GM18502 (cell line): ENCODE measurements around the gene DAPK2.
"Not testable (repeated sequence)": the region's sequence is repeated elsewhere in the genome, so short reads cannot be mapped to it uniquely, and the experiment has no call there.

Experiments
- ATAC-seq: cut with Tn5 transposase; IDR thresholded peaks from one replicate; pipeline ENCODE4 v1.9.1; 2021; ENCODE audit warnings: mild to moderate bottlenecking; ENCODE audit not compliant: unreplicated experiment, poor library complexity

DAPK2 gene

GRCh38 chr15:63979262-63979793, 67.0 kb downstream of the DAPK2 start:
- ATAC-seq, result no peak

GRCh38 chr15:63978511-63979261, 67.6 kb downstream of the DAPK2 start:
- ATAC-seq, result no peak

- ATAC-seq, result no peak
Measured at GRCh38 chr15:63977119-63977518, 69.2 kb downstream of the DAPK2 start.

GRCh38 chr15:63974021-63974420, 72.3 kb downstream of the DAPK2 start:
- ATAC-seq, result no peak

GRCh38 chr15:63973212-63974009, 72.9 kb downstream of the DAPK2 start:
- no peak for ATAC-seq

GRCh38 chr15:63972801-63973200, 73.5 kb downstream of the DAPK2 start:
- ATAC-seq, result no peak

GRCh38 chr15:63971904-63972303, 74.4 kb downstream of the DAPK2 start:
- no peak for ATAC-seq

- peak; percentile 29 for ATAC-seq
Measured at GRCh38 chr15:63971427-63971805, 74.9 kb downstream of the DAPK2 start.

- peak; percentile 95 for ATAC-seq
Measured at GRCh38 chr15:63970621-63971426, 75.5 kb downstream of the DAPK2 start.

- peak; percentile 5 for ATAC-seq
Measured at GRCh38 chr15:63969652-63970421, 76.4 kb downstream of the DAPK2 start.

GRCh38 chr15:63968700-63969099, 77.6 kb downstream of the DAPK2 start:
- no peak for ATAC-seq

- no peak for ATAC-seq
Measured at GRCh38 chr15:63968122-63968524, 78.2 kb downstream of the DAPK2 start.

- no peak for ATAC-seq
Measured at GRCh38 chr15:63967616-63968015, 78.7 kb downstream of the DAPK2 start.

GRCh38 chr15:63962947-63963721, 83.2 kb downstream of the DAPK2 start:
- not testable (repeated sequence) for ATAC-seq

GRCh38 chr15:63953524-63953923, 92.8 kb downstream of the DAPK2 start:
- no peak for ATAC-seq

- ATAC-seq, result no peak
Measured at GRCh38 chr15:63950911-63951481, 95.3 kb downstream of the DAPK2 start.

GRCh38 chr15:63948971-63949370, 97.3 kb downstream of the DAPK2 start:
- ATAC-seq, result no peak

- no peak for ATAC-seq
Measured at GRCh38 chr15:63948436-63948835, 97.8 kb downstream of the DAPK2 start.

GRCh38 chr15:63947228-63947627, 99.1 kb downstream of the DAPK2 start:
- no peak for ATAC-seq
